ENCODE data around the gene EYA3.

EYA3 gene

DNA sequence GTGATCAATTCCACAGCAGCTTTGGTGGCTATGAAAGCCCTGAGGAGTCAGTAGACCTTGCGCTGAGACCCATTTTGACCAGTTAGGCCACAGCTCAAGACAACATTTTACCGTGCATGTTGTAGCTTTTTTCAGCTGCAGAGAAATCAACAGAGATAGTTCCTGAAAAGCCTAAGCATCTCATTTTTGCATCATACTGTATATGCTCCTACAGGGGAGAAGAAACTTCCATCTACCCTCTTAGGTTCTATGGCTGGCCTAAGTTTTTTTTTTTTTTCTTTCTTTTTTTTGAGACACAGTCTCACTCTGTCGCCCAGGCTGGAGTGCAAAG lies 24.8 kb upstream of the EYA3 start:
- no peak for DNase-seq (ENCODE audit: low read depth)

DNA sequence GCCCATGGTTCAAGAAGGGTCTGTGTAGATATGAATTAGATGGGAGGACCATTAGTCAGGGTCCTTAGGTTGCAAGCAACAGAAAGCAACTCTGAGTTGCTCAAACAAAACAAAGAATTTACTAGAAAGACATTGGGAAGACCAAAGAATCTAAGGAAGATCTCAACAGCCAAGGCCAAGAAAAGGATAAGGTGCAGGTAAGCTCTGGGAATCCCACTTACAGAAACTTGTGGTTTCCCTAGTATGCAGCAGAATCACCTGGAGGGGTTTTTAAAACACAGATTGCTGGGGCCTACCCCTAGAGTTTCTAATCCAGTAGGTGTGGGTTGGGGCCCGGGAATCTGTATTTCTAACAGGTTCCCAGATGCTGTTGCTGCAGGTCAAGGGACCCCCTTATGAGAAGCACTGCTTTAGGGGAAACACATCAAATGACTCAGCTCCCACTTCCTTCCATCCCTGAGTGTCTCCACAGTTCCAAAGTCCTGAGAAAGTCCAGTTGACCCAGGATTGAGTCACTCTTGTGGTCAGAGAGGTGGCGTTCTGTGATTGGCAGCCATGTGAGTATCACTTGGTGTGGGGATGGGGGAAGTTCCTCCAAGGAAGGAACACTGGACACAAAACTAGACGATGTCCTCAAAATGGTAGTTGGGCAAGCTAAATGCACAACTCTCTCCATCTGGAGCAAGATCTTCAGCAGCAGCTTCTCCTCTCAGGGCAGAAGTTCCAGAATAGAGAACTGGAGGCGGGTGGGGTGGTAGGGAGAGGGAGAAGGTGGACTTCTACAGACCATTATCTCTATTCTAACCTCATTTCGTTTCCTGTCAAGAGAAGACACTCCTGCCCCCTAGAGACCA lies 24.2 kb upstream of the EYA3 start:
- no peak for DNase-seq (ENCODE audit: low read depth)

- no peak for DNase-seq (ENCODE audit: low read depth)
These were observed 22.7 kb upstream of the EYA3 start for GRCh38 chr1:28111157-28111556.

DNA sequence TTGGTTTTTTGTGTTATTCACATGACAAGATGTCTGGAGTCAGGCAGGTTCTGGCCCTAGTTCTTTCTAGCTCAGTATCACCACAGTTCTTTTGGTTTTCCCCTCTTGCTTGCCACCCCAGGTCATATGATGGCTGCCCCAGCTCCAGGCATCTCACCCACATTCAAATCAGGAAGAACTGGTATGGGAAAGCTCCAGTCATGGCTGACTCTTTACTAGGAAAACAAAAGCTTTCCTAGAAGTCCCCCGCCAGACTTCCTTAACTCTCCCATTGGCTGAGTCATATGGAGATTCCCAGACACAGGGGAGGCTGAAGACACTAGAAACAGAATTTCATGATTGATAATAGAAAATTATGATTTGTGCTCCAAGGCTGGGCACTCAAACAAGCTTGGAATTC lies 22.1 kb upstream of the EYA3 start:
- no peak for DNase-seq (ENCODE audit: low read depth)

DNA sequence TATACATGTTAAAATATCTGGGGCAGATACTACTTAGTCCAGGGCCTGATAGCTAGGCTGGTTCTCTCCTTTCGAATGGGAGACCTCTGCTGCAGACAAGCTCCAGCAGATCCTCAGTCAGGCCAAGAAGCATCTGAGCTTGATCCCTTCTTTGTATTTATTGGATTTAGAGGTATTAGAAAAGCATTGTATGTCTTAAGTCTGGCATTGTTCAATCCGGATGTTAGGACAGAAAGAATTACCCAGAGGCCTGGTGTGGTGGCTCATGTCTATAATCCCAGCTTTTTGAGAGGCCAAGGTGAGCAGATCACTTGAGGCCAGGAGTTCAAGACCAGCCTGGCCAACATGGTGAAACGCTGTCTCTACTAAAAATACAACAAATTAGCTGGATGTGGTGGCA lies 21.2 kb upstream of the EYA3 start:
- no peak for DNase-seq (ENCODE audit: low read depth)

DNA sequence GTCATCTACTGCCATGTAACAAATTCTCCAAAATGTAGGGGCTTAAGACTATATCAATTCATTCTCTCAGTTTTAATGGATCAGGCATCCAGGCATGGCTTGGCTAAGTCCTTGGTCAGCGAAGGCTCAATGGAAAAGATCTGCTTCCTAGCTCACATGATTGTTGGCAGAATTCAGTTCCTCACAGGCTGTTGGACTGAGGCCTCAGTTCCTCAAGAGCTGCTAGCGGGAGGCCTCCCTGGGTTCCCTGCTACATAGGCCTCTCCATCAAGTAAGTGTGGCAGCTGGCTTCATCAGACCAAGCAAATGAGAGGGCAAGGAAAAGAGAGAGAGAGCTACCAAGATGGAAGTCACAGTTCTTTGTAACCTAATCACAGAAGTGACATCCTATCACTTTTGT lies 19.6 kb upstream of the EYA3 start:
- DNase-seq (ENCODE audit: low read depth): no peak

DNA sequence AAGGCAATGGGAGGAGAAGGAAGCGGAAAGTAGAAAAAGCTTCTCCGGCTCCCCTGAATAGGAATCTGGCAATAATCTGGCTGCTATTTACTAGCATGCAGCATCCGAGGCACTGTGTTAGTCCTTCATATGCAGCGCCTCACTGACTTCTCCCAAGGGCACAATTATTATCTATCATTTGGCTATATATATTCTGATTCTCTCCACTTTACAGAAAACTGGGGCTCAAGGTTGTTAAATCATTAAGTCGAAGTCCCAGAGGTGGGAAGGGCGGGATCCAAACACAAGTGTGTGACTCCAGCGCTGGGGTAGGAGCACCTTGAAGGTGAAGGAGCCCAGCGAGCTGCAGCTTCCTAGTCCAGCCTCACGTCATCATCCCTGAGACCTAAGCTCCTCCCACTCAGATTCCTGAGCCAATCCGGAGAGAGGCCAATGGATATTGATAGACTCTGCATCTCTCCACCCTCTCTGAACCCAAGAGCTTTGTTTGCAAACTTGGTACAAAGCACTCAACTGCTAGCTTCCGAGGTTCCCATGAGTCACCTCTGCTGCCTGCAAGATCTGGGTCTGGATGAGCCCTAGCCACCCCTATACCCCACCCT lies 16.6 kb upstream of the EYA3 start:
- no peak for DNase-seq (ENCODE audit: low read depth)

DNA sequence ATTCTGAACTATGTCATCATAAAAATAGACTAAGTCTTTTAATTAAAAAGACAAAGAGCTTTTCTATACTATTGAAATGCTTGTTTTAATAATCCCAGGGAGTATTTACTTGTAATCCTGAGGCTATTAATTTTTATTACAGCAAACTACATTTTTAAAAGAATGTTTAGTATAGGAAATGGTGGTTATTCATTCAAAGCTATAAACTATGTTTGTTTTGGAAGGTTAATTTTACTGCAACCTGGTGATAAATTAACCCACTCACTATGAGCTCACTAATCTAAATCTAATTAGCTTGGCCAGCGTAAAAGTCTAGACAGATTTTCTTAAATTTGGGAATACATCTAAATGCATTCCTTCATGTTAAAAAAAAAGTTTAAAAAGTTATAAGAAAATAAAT lies 13.8 kb upstream of the EYA3 start:
- DNase-seq (ENCODE audit: low read depth): no peak

DNA sequence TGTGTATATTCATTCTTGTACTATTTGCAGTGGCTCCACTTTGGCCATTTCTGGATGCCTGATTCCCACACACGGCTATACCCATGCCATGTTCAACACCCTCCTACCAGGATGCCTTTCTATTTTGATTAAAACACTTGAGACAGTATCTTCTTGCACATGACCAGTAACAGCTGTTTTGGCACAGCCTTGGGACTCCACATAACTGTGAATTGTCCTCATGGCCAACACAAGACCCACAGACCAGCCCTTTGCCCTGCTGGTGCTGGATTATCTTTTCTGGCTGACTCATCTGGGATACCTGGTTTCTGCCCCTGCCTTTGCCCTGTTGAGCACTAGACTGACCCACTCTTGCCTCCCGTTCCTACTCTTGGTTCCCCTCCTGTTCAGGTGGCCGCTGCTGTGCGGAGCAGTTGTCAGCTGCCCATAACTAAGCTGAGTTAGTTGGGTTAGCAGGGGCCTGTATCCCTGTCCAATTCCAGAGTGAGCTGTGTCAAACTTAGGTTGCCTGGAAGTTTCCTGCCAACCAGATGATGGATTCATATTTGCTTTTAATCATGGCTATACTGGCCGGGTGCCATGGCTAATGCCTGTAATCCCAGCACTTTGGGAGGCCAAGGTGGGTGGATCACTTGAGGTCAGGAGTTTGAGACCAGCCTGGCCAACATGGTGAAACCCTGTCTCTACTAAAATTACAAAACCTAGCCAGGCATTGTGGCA lies 10.8 kb upstream of the EYA3 start:
- DNase-seq (ENCODE audit: low read depth): no peak

DNA sequence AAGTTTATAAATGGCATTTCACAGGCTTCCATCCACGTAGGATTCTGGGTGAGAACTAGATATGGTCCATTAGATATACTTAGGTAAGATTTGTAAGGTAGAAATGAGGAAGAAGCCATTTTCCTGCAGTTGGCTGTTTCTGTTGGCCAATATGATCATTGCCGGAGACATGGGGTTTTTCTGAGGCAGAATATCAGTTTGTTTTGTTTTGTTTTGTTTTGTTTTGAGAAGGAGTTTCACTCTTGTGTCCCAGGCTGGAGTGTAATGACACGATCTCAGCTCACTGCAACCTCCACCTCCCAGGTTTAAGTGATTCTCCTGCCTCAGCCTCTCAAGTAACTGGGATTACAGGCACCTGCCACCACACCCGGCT lies 8.7 kb upstream of the EYA3 start:
- no peak for DNase-seq (ENCODE audit: low read depth)

- DNase-seq (ENCODE audit: low read depth): no peak
These were observed 8.0 kb upstream of the EYA3 start for GRCh38 chr1:28096210-28097099.

DNA sequence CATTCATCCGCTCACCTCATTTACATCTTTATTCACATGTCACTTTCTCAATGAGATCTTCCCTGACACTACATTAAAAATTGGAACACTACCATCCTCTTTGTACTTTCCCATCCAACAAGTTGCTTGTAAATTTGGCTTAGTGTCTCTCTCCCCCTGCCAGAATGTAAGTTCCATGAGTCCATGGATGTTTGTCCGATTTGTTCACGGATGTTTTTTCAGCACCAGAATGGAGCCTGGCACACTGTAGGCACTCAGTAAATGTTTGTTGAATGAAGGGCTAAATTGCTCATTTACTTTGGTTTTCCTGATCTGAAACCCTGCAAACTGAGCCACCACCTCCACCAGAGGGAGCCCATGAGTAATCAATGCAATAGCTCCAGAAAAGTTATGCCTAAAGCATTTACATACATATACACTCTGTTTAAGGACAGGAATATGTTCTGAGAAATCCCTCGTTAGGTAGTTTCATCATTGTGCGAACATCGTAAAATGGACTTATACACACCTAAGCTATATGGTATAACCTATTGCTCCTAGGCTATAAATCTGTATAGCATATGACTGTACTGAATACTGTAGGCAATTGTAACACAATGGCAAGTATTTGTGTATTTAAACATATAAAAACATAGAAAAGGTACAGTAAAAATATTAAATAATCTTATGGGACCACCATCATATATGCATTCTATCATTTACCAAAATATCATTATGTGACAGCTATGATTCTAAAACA lies 2.8 kb upstream of the EYA3 start:
- DNase-seq (ENCODE audit: low read depth): peak; percentile 60

GRCh38 chr1:28087614-28088167 lies 719 bp downstream of the EYA3 start:
- no peak for DNase-seq (ENCODE audit: low read depth)

GRCh38 chr1:28086651-28087050 lies 1.8 kb downstream of the EYA3 start:
- DNase-seq (ENCODE audit: low read depth): no peak

DNA sequence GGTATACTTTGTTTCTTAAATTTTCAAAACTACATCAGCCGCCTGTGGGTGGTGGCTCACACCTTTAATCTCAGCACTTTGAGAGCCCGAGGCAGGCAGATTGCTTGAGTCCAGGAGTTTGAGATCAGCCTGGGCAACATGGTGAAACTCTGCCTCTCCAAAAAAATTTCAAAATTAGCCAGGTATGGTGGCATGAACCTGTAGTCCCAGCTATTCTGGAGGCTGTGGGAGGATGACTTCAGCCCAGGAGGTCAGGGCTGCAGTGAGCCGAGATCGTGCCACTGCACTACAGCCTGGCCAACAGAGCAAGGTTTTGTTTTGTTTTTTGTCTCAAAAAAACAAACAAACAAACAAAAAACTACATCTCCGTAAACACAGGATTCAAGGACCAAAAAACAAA lies 3.3 kb downstream of the EYA3 start:
- no peak for DNase-seq (ENCODE audit: low read depth)

GRCh38 chr1:28083876-28084275 lies 4.5 kb downstream of the EYA3 start:
- DNase-seq (ENCODE audit: low read depth): no peak

DNA sequence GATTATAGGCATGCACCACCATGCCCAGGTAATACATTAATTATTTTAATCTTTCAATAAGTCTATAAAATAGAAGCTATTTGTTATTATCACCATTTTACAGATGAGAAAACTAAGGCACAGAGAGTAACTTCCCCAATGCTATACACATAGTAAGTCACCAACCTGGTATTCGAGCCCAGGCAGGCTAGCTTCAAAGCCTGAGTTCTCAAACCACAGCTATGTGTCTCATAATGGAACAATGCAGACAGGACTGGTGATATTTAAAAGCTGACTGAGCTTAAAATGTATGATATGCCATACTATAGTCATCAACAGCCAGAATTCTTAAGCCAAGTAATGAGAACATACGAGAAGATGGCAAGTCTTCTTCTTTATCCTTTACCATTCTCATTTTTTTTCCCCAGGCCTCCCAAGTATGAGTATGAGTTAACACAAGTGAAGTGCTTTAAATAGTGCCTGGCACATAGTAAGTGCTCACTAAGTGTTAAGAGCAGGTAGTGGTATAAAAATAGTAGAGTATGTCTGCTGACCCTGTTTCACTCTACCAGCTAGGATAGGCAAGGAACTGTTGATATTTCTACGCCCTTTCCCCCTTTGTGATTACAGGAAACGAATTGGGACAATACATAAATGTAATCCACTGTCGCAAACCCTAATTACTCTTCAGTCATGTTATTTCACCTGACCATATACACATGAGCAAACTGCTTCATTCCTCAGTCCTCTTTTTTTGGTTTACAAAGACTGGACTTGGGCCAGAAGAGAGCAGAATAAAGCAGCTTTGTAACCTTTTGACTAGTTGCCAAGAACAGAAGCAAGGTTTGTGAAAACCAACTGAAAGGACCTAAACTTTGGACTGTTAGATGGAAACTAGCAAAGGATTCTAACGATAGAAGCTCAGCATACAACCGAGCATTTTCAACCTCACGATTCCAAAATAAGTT lies 9.5 kb downstream of the EYA3 start:
- no peak for DNase-seq (ENCODE audit: low read depth)

DNA sequence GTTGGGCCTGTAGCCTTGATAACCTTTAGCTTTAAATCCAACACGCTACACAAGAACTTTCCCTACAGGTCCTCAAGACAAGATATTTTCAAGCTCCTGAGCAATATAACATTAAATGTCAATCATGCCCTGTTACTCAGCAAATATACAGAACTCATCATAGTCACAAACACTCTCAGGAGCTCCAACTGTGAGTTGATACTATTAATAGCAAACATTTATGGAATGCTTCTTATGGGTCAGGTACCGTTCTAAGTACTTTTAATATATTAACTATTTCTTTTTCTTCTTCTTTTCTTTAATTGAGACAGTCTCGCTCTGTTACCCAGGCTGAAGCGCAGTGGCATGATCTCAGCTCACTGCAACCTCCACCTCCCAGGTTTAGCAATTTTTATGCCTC lies 10.1 kb downstream of the EYA3 start:
- no peak for DNase-seq (ENCODE audit: low read depth)

DNA sequence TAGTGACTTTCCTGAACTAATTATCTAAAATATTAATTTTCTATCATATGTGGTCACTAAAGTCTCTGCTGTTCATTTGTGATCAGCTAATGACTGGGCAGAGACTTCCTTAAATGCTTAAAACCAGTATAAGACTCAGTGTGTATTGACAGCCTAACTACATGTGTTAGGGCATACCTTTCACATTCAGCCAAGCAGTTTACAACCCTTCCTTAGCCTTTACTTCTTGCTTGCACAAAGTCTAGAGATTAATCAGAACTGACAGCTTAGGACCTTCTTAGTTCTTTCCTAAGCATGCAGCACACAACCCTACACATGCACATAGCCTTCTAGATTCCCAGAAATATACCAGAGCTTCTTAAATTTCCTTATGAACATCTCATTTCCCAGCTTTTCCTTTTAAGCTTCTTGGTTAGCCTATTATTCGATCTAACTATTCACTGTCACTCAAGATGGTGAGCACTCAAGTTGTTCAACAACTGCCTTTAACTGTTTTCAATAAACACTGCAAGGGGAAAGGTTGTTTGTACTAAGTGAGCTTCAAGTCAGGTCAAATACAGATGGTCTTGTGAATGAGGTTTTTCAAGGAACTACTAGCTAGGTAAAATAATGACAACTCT lies 13.4 kb downstream of the EYA3 start:
- DNase-seq (ENCODE audit: low read depth): no peak

DNA sequence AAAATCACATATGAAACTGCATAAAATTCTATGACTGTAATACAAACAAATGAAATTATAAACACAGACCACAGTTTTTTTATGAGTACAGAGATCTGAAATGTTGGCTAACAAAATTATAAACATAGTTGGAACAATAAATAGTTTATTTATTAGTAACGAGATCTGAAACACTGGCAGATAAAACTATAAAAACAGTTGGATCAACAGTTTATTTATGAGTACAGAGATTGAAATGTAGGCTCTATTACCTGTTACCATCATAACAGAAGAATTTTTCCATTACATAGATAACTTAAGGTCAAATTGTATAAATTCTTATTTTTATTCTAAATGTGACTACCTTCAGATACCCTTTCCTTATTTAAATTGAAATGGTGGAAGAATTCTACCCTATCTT lies 14.5 kb downstream of the EYA3 start:
- no peak for DNase-seq (ENCODE audit: low read depth)
